LNCAP (cell line): Measurements from ENCODE around the gene JAKMIP1.

ENCODE experiments used
- CTCF ChIP-seq: fragments of 450-650 bp; IDR thresholded peaks from 2 replicates; pipeline ENCODE4 v1.5.1; 2017; ENCODE audit warnings: mild to moderate bottlenecking

JAKMIP1 gene

GRCh38 chr4:6162885-6163284 lies 37.5 kb downstream of the JAKMIP1 start:
- TF ChIP-seq CTCF = no peak

GRCh38 chr4:6161921-6162464 lies 38.4 kb downstream of the JAKMIP1 start:
- TF ChIP-seq CTCF = no peak

- TF ChIP-seq CTCF = no peak
Observed at GRCh38 chr4:6160536-6160935, 39.8 kb downstream of the JAKMIP1 start.

GRCh38 chr4:6157926-6158325 lies 42.4 kb downstream of the JAKMIP1 start:
- TF ChIP-seq CTCF = no peak

GRCh38 chr4:6155996-6156750 lies 44.2 kb downstream of the JAKMIP1 start:
- TF ChIP-seq CTCF = no peak

GRCh38 chr4:6154875-6155274 lies 45.5 kb downstream of the JAKMIP1 start:
- TF ChIP-seq CTCF = no peak

- TF ChIP-seq CTCF = no peak
Observed at GRCh38 chr4:6153874-6154273, 46.5 kb downstream of the JAKMIP1 start.
